ENCODE data around the gene FBLN5.

DNA sequence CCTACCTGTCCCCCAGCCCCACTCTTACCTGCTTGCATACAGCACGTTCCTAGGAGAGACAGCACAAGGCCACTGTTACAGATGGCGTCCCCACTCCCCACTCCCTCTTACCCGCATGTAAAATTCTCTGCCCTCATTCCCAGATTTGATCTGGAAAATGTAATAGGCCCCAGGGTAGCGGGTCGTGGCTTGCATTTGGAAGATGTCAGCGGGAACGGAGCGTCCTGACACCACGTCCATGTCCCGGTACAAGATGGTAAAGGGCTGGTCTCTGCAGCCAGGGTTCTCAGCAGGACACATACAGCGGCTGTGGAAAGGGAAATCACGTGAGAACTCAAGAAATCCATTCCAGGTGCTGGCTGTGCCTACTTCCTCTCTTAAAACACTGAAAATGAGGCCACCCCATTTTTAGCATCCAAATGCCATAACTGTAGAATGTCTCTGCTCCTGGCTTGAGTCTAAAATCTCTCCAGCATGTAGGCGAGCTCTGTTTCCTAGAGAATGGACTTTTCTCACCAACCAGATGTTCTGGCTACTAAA, 70.0 kb downstream of the FBLN5 start:
- TF ChIP-seq CBX8 (IDR thresholded peaks at IDR 0.05; ENCODE audit: borderline replicate concordance, extremely low read depth, low read depth, low read length, poor library complexity, severe bottlenecking) (no peak), SLC30A9 (CRISPR knock-in tag; IDR thresholded peaks at IDR 0.05) (no peak), SAFB (IDR thresholded peaks at IDR 0.05; ENCODE audit: borderline replicate concordance, low read depth, low read length) (no peak), CBX3 (IDR thresholded peaks at IDR 0.05; ENCODE audit: borderline replicate concordance in 1 of 2, low read length in 2 of 2) (no peak), POU5F1 (IDR thresholded peaks at IDR 0.05; ENCODE audit: borderline replicate concordance, low read depth, low read length, partially characterized antibody) (no peak)
- TF ChIP-seq, protein P1, sequence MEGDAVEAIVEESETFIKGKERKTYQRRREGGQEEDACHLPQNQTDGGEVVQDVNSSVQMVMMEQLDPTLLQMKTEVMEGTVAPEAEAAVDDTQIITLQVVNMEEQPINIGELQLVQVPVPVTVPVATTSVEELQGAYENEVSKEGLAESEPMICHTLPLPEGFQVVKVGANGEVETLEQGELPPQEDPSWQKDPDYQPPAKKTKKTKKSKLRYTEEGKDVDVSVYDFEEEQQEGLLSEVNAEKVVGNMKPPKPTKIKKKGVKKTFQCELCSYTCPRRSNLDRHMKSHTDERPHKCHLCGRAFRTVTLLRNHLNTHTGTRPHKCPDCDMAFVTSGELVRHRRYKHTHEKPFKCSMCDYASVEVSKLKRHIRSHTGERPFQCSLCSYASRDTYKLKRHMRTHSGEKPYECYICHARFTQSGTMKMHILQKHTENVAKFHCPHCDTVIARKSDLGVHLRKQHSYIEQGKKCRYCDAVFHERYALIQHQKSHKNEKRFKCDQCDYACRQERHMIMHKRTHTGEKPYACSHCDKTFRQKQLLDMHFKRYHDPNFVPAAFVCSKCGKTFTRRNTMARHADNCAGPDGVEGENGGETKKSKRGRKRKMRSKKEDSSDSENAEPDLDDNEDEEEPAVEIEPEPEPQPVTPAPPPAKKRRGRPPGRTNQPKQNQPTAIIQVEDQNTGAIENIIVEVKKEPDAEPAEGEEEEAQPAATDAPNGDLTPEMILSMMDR (IDR thresholded peaks at IDR 0.05 in 2 of 3, conservative IDR thresholded peaks at IDR 0.05 in 1 of 3; ENCODE audit: insufficient read depth in 2 of 3, low read depth in 1 of 3, low read length in 3 of 3) = no peak

Data from K562 (cell line).